Right kidney (tissue), 9 donors: ENCODE data around the gene BICDL2.
"Not testable (repeated sequence)": the region's sequence is repeated elsewhere in the genome, so short reads cannot be mapped to it uniquely, and the experiment has no call there.

ENCODE experiments used
- DNase-seq: peaks from one replicate; pipeline ENCODE4 v3.0.0-alpha.2; 2016
- long read RNA-seq, 8 donors: transcript quantifications; one replicate each; lab custom pipeline, GENCODE V29; 2026

The BICDL2 gene
- long read RNA-seq, donor 1: 0 reads
- long read RNA-seq, donor 2, partial matches to known transcripts: 0 of 1 reads
- long read RNA-seq, donor 2, other reads (novel, unspliced or antisense): 0 of 1 reads
- long read RNA-seq, donor 3: 0 reads
- long read RNA-seq, donor 4: 0 reads
- long read RNA-seq, donor 5: 0 reads
- long read RNA-seq, donor 6, partial matches to known transcripts: 0 of 1 reads
- long read RNA-seq, donor 6, other reads (novel, unspliced or antisense): 0 of 1 reads
- long read RNA-seq, donor 7: 0 reads
- long read RNA-seq, donor 8: 0 reads

GRCh38 chr16:3036726-3037315 lies at the start of gene BICDL2:
BICDL2 (minus strand) TSS chr16:3036944; CDS start chr16:3035496, 1,448 bp downstream.
- no peak for DNase-seq

GRCh38 chr16:3085868-3086595 lies 49.3 kb upstream of the BICDL2 start:
- DNase-seq: no peak

GRCh38 chr16:3084969-3085670 lies 48.4 kb upstream of the BICDL2 start:
- no peak for DNase-seq

DNA sequence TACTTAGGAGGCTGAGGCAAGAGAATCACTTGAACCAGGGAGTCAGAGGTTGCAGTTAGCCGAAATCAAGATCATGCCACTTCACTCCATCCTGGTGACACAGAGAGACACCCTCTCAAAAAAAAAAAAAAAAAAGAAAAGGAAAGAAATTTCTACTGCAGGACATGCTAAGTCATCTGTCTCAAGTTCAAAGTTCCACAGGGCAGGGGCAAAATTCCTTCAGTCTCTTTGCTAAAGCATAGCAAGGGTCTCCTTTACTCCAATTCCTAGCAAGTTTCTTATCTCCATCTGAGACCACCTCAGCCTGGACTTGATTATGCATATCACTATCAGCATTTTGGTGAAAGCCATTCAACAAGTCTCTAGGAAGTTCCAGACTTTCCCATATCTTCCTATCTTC lies 47.7 kb upstream of the BICDL2 start:
- no peak for DNase-seq

GRCh38 chr16:3083408-3083807 lies 46.7 kb upstream of the BICDL2 start:
- DNase-seq: not testable (repeated sequence)

- not testable (repeated sequence) for DNase-seq
Observed at GRCh38 chr16:3081957-3082356, 45.2 kb upstream of the BICDL2 start.

DNA sequence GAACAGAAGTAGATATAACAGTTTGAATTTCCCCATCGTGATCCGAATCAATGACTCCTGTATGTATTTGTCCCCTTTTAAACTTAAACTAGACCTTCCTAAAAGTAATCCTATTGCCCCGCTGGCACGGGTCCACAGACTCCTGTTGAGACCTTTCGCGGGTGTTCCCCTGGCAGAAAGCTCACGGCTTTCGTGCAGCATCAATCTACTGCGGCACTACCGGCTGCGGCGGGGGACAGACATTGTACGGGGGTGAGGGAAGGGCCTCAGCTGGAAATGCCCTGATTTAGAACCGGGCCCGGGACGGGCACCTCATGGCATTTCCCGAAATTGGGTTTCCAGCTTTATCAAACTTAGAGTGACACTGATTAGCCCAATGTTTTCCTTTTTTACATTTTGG lies 43.3 kb upstream of the BICDL2 start:
- DNase-seq: no peak

GRCh38 chr16:3076577-3076976 lies 39.8 kb upstream of the BICDL2 start:
- DNase-seq: no peak

GRCh38 chr16:3075946-3076345 lies 39.2 kb upstream of the BICDL2 start:
- DNase-seq: not testable (repeated sequence)

GRCh38 chr16:3075523-3075915 lies 38.8 kb upstream of the BICDL2 start:
- DNase-seq: no peak

DNA sequence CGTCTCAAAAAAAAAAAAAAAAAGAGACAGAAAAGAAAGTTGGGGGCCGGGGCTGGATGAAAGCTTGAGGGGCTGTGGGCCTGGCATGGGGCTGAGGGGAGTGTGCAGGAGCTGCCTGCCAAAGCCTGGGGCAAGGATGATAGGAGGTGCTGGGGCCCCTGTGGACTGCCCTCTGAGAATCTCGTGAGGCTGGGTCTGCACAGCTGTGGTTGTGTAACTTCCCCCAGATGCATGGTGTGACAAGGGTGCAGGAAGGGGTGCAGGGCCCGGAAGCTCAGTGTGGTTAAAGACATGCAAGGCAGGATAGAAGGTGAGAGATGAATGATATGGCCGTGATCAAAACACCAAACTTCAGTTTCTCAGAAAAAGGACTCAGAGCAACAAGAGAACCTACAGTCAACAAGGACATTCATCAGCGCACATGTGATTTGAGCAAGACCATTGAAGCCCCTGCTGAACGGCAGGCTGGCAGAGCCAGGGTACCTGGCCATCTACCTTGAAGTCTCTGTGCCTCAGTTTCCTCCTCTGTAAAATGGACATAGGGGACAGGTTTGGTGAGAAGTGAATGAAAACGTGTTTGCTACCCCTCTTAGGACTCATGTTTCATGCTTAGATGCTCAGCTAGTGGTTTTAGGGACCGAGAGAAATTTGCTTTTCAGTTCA lies 38.2 kb upstream of the BICDL2 start:
- no peak for DNase-seq

DNA sequence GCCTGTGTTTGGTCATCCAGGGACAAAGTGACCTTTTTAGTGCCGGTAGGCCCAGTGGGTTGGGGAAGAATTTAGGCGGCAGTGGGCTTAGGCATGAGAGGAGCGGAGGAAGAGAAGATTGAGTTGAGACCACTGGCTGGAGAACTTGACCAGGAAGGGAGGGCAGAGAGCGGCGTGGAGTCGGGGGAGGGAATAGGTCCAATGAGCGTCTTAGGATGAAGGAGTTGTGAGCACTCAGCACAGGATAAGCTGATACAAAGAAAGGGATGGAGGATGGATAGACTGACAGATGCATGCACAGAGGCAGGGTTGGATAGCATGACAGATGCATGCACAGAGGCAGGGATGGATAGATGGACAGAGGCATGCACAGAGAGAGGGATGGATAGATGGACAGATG lies 36.7 kb upstream of the BICDL2 start:
- no peak for DNase-seq

DNA sequence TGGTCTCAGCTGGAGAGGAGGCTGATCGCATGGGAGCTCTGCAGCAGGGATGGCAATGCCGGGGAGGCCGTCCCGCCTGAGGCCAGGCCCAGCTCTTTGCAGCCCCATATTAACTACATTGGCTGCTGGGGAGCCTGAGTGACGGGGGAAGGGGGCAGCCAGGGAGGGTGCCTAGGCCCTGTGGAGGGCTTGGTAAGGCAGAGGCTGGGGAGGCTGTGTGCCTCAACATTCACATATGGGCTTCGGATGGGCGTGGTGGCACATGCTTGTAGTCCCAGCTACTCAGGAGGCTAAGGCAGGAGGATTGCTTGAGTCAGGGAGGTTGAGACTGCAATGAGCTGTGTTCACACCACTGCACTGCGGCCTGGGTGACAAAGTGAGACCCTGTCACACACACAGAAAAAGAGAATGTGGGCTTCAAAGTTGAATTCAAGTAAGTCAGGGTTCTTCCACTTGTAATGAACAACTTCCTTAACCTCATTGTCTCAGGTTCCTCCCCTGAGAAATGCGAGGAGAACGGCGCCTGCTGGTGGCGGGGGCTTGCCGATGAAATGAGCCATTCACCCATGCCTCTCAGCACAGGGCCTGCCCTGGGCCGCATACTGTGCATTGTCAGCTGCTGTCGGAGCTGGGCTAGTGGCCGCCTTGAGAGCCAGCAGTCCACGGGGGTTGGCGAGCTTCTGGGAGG lies 36.0 kb upstream of the BICDL2 start:
- not testable (repeated sequence) for DNase-seq

GRCh38 chr16:3072148-3072547 lies 35.4 kb upstream of the BICDL2 start:
- DNase-seq: not testable (repeated sequence)

DNA sequence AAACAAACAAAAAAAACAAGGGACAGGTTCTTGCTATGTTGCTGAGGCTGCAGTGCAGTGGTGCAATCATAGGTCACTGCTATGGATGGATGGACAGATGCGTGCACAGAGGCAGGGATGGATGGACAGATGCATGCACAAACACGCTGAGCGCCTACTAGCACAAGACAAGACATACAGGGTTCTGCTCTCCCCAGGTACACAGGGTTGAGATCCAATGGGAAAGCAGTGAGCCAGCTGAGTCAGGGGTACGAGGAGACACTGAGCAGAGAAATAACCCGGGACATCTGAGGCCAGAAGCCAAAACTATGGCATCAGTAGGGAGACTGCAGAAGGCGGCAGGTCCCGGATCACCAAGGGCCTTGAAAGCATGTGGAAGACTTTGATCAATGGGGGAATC lies 34.9 kb upstream of the BICDL2 start:
- no peak for DNase-seq

DNA sequence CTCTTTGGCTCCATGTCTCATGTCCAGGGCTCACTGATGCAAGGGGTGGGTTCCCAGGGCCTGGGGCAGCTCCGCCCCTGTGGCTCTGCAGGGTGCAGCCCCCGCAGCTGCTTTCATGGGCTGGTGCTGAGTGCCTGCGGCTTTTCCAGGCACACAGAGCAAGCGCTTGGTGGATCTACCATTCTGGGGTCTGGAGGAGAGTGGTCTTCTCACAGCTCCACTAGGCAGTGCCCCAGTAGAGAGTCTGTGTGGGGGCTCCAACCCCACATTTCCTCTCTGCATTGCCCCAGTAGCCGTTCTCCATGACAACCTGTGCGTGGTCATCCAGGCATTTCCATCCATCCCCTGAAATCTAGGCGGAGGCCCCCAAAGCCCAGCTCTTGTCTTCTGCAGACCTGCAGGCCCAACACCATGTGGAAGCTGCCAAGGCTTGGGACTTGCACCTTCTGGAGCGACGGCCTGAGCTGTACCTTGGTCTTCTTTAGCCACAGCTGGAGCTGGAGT lies 33.9 kb upstream of the BICDL2 start:
- DNase-seq: no peak

DNA sequence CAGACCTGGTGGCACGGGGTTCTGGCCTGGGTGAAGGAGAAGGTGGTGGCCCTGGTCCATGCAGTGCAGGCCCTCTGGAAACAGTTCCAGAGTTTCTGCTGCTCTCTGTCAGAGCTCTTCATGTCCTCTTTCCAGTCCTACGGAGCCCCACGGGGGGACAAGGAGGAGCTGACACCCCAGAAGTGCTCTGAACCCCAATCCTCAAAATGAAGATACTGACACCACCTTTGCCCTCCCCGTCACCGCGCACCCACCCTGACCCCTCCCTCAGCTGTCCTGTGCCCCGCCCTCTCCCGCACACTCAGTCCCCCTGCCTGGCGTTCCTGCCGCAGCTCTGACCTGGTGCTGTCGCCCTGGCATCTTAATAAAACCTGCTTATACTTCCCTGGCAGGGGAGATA lies 32.4 kb upstream of the BICDL2 start:
- not testable (repeated sequence) for DNase-seq

- DNase-seq: no peak
Observed at GRCh38 chr16:3068487-3068886, 31.7 kb upstream of the BICDL2 start.

- no peak for DNase-seq
Observed at GRCh38 chr16:3066440-3066748, 29.6 kb upstream of the BICDL2 start.

DNA sequence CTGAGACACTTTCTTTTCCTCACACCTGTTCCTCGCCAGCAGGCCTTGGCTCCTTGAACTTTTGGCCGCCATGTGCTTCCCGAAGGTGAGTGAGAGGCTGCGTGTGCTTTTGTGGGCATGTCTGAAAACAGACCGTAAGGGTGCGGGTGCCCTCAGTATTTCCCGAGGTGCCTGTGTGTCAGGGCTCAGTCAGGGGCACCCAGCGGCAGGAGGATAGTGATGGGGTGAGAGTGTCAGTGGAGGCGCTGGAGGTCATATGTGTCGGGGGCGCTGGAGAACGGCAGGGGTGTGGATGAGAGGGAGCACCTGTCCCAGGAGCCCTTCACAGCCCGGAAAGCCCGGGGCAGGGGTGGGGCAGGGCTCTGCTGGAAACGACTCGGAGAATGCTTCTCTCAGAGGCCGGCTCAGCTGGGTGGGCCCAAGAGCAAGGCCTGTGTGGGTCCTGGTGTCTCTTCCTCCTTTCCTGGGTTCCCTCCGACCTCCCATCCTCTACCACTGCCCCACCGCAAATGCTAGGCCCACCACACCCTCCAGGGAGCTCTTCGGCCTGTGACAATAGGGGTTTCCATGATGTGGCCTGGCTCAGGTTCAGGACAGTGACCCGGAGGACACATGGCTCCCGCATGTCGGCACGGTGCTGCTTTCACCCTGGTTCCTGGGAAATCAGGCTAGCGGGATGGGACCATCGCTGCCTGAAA lies 29.1 kb upstream of the BICDL2 start:
- no peak for DNase-seq
